HG02852 (cell line): Measurements from ENCODE around the gene CCHCR1.

Source experiments
- ATAC-seq: cut with Tn5 transposase; IDR thresholded peaks from one replicate; pipeline ENCODE4 v1.9.1; 2021; ENCODE audit warnings: mild to moderate bottlenecking, moderate library complexity; ENCODE audit not compliant: unreplicated experiment

Gene CCHCR1

GRCh38 chr6:31112478-31112877 is 45.1 kb downstream of the CCHCR1 start, which contains the start of gene C6orf15:
Gene C6orf15 (minus strand): TSS chr6:31112575. CDS start chr6:31112555, 20 bp downstream.
- no peak for ATAC-seq

DNA sequence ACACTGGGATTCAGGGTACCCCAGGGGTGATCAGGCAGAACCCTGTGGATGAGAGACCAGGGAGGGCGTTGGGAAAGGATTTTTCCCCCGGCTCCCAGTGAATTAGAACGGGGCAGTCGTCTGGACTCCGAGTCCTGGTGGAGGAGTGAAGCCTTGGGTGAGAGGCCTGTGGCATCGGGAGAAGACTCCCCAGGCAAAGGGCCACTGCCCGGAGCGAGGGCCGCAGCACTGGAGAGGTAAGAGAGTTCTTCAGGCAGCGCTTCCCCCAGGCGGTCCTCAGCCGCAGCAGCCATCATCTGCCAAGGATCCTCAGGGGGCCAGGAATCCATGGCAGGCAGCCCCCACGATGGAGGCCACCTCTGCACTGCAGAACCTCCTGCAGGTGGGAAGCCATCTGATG is 45.9 kb downstream of the CCHCR1 start:
- ATAC-seq: no peak

- ATAC-seq: no peak
These were observed 46.6 kb downstream of the CCHCR1 start for GRCh38 chr6:31110825-31111582.

- no peak for ATAC-seq
These were observed 50.5 kb downstream of the CCHCR1 start for GRCh38 chr6:31107052-31107451.

DNA sequence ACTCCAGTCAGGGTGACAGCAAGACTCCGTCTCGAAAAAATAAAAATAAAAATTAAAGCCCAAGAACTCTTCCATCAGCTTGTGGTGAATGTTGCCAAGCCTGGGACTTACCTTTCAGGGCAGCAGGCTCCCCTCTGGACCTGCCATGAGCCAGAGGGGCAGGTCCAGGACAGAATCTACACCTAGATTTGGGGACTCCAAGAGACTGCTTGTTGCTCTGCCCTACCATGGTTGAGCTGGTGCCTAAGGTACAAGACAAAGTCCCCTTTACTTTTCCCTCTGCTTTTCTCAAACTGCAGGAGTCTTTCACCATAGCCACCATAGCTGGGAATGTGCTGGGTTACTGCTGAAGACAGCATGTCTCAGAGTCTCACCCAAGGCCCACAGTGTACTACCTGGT is 54.5 kb downstream of the CCHCR1 start:
- ATAC-seq: no peak

DNA sequence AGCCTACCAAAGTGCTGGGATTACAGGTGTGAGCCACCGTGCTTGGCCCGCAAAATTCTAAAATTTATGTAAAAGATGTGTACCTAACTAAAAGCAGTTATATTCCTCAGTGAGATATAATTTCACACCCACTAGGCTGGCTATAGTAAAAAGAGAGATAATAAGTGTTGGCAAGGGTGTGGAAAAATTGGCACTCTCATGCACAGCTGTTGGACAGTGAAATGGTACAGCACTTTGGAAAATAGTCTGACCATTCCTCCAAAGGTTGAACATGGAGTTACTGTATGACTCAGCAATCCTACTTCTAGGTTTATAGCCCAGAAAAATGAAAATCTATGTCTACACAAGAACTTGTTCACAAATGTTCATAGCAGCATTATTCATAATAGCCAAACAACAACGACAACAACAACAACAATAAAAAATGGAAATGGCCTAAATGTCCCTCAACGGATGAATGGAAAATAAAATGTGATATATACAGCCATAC is 59.1 kb downstream of the CCHCR1 start:
- ATAC-seq: no peak

DNA sequence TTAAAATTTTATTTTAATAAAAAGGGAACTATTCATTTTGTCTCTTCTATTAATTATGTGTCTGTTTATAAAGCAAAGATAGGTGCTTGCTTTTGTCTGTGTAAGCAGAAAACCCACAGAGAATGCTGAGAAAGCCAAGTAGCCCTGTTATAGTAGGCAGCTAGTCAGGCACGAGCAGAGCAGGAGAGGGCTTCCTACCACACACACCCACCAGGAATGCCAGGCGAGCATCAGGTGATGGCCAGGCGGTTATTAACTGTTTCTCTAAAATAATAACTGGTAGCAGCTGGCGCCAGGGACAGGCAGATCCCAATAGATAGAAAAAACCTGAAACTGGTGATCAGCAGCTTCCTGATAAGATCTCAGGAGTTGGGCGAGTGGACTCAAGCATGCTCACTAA is 60.9 kb downstream of the CCHCR1 start:
- ATAC-seq: no peak

DNA sequence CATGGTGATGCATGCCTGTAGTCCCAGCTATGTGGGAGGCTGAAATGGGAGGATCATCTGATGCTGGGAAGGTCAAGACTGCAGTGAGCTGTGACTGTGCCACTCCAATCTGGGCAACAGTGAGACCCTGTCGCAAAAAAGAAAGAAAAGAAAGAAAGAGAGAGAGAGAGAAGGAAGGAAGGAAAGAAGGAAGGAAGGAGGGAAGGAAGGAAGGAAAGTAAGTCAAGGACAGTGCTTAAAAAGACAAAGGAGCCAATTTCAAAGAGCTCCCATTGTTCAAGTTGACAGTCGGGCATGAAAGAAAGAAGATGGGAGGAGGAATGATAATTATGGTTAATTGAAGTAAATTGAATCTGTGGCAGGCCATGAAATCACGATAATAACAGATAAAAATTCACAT is 61.4 kb downstream of the CCHCR1 start:
- no peak for ATAC-seq

- ATAC-seq: no peak
These were observed 63.2 kb downstream of the CCHCR1 start for GRCh38 chr6:31094389-31094881.

- ATAC-seq: no peak
These were observed 64.7 kb downstream of the CCHCR1 start for GRCh38 chr6:31092769-31093505.
